ENCODE measurements around the gene FARS2. TPM values are rescaled to one million over a fixed set of nuclear protein-coding genes. Genes with fewer than 3 reads are reported as not detected.

FARS2 gene
- total and polyA plus RNA-seq, 5 experiments from 2014 or later: 13.6 to 39.1 (median 28.1) TPM

DNA sequence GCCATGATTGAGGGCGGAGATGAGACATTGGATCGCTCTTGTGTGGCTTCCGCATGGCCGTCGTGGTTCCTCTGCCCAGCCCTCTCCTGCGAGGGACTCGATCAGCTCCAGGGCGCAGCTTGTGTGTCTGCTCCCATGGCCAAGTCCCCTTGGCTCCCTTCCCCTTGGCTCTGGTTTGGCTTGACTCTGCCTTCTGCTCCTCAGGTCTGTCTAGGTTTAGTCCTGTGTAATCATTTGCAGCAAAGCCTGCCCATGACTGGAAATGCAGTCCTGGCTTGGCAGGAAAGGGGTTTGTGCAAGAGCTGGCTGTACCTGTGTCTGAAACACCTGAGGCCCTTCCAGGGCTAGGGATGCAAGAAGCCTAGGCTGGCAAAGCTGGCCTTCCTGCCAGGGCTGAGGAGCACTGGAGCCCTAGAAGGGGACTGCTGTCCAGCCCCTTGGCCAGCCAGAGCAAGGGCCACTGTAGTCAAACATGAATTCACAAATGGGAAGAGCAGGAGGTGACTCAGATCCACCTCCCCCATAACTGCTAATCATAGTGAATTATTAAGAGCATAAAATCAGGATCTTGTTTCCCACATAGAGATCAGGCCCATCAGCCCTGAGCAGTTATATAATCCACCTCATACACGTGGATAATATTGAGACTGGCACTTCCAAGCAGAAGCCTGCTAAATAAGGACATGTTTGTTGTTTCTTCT lies 196.8 kb downstream of the FARS2 start:
- ATAC-seq: no peak
- Mint-ChIP-seq H3K36me3 (peaks cover 0 to 20% (median 9%) of the 10 kb centered on the region in 3 donors), H3K9me3 (peaks cover 0 to 5% (median 0%) of the 10 kb centered on the region in 9 donors), H3K27me3 (no peaks in the 10 kb centered on the region), H3K27ac (no peak overlapping the region), H3K4me3 (no peak overlapping the region), H3K4me1 (peaks cover 16 to 29% (median 22%) of the 10 kb centered on the region in 4 donors)
- POLR2A ChIA-PET: no interaction called here
- no peak for DNase-seq

GRCh38 chr6:5459346-5459745 lies 198.0 kb downstream of the FARS2 start:
- POLR2A ChIA-PET: no interaction called here
- Mint-ChIP-seq H3K27ac (peak overlapping the region in 2 of 10 donors; percentile 1 to 37), H3K36me3 (peaks cover 0 to 16% (median 7%) of the 10 kb centered on the region in 3 donors), H3K9me3 (peaks cover 0 to 5% (median 0%) of the 10 kb centered on the region in 9 donors), H3K27me3 (no peaks in the 10 kb centered on the region), H3K4me3 (no peak overlapping the region), H3K4me1 (peaks cover 12 to 29% (median 22%) of the 10 kb centered on the region in 4 donors)
- DNase-seq (no peak), ATAC-seq (no peak)

DNA sequence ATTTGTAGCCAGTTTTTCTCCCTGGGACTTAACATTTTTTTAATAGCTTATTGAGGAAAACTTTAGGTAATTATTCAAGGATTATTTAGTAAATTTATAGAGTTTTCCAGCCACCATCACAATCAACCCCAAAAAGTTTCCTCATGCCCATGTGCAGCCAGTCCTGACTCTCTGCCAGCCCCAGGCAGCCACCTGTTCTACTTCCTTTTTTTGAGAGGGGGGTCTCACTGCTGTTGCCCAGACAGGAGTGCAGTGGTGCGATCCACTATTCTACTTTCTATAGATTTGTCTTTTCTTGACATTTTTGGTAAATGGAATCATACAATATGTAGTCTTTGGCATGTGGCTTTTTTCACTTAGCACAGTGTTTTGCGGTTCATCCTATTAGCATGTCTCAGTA lies 200.1 kb downstream of the FARS2 start:
- Mint-ChIP-seq H3K36me3 (peaks cover 0 to 10% (median 7%) of the 10 kb centered on the region in 3 donors), H3K4me3 (no peak overlapping the region), H3K27me3 (no peaks in the 10 kb centered on the region), H3K9me3 (peaks cover 0 to 5% (median 0%) of the 10 kb centered on the region in 9 donors), H3K27ac (no peak overlapping the region), H3K4me1 (peaks cover 16 to 36% (median 25%) of the 10 kb centered on the region in 4 donors)
- DNase-seq (no peak), ATAC-seq (no peak)
- POLR2A ChIA-PET: no interaction called here

- DNase-seq (no peak), ATAC-seq (no peak)
- POLR2A ChIA-PET: no interaction called here
- Mint-ChIP-seq H3K9me3 (peaks cover 0 to 5% (median 0%) of the 10 kb centered on the region in 9 donors), H3K27ac (no peak overlapping the region), H3K4me3 (no peak overlapping the region), H3K4me1 (peaks cover 14 to 39% (median 27%) of the 10 kb centered on the region in 4 donors), H3K27me3 (no peaks in the 10 kb centered on the region), H3K36me3 (peaks cover 0 to 7% (median 5%) of the 10 kb centered on the region in 3 donors)
These were observed 201.5 kb downstream of the FARS2 start for GRCh38 chr6:5462856-5463255.

DNA sequence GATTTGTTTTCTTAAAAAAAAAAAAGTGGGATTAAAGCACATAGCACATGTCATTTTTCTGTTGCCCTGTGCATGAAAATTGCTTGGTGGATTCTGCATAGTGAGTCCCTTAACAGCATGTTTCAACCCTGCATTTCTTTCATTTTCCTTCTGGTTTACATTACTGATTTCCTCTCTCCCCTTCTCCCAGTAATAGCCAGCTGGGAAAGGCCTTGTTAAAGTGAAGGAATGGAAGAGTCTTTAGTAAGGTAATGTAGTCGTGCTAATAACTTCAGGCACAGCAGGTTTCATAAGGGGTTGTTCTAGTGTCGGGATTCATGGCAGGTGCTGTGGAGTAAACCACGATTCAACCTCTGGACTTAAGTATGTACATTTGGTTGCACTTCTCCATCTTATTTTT lies 202.4 kb downstream of the FARS2 start:
- H3K27me3 Mint-ChIP-seq: no peaks in the 10 kb centered on the region

DNA sequence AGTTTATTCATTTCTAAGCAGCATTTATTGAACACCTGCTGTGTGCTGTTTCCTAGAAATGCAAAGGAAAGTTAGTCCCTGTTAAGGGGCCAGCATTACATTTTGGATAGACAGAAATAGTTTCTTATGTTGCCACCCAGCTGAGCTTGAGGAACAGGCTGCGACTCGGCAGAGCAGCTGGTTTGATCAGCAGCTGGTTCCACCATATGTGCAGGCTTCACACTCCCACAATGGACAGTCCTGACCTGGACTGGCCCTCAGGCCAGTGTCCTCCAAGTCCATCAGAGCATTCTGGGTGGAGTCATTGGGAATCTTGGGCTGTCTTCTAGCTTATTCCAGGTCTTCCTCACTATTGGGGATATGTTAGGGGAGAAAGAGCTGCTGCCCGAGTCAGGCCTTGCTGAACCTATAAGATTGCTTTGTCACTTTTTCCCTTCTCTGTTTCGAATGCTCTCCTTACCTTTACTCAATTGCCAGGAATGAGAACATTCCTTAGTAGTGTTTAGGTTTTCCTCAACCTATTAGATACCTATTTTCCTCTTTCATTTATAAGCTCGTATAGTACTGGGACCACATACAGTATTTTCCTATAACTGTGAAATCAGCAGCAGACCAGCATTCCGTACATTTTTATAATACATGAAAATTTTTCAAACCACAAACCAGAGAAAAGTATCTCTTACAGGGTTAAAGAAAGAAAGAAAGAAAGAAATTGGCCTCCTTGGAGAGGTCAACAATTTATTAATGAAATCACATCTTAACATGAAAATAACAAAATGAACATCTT lies 203.0 kb downstream of the FARS2 start:
- H3K27me3 Mint-ChIP-seq: no peaks in the 10 kb centered on the region
- H3K36me3 Mint-ChIP-seq: peaks cover 0 to 7% (median 6%) of the 10 kb centered on the region in 3 donors
- H3K4me1 Mint-ChIP-seq: peaks cover 10 to 29% (median 21%) of the 10 kb centered on the region in 4 donors
- no peak overlapping the region for H3K4me3 Mint-ChIP-seq
- H3K27ac Mint-ChIP-seq: no peak overlapping the region
- POLR2A ChIA-PET: no interaction called here
- ATAC-seq (no peak), DNase-seq (no peak)
- H3K9me3 Mint-ChIP-seq: peaks cover 0 to 5% (median 0%) of the 10 kb centered on the region in 9 donors

More for the DNA sequence above, 202.4 kb downstream of the FARS2 start:
- Mint-ChIP-seq H3K4me3 (no peak overlapping the region), H3K9me3 (peaks cover 0 to 5% (median 0%) of the 10 kb centered on the region in 9 donors), H3K27ac (no peak overlapping the region), H3K4me1 (peaks cover 11 to 31% (median 22%) of the 10 kb centered on the region in 4 donors), H3K36me3 (peaks cover 0 to 7% (median 3%) of the 10 kb centered on the region in 3 donors)
- POLR2A ChIA-PET: no interaction called here
- DNase-seq (no peak), ATAC-seq (no peak)

DNA sequence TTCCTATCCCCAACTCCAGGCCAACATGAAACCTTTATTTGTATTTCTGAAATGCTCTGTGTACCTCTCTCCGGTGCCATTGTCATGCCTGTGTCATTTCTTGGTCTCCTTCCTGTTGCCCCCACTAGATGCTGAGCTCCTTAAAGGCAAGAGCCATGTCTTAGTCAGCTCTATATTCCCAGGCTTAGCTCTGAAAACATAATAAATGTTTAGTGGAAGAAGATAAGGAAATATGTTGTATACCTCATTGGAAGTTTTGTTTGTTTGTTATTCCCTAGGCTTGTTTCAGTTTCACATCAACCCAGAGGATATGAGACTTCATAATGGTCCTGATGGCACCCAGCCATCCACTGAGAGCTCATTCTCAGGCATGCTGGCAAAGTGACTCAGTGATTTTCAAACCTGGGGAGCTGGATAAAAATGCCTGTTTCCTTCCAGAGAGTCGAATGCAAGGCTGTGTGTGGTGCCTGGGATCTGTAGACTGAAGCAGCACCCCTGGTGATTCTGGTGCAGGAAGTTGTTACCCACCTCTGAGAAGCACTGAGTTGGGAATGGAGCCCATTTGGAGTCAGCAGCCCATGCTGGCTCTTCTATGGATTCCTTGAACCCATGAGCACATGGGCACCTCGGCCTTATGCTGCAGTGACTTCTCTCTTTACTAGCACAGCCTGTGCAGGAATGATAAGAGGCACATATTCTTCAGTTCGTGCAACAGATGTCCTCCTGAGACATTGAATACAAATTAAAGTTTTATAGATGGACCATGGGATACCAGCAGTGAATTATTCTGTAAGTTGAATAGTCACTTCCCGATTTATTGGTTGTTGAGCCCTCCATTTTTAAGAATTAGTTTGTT lies 205.2 kb downstream of the FARS2 start:
- Mint-ChIP-seq H3K27me3 (no peaks in the 10 kb centered on the region), H3K36me3 (peaks cover 0 to 5% (median 0%) of the 10 kb centered on the region in 3 donors), H3K4me1 (peaks cover 3 to 14% (median 7%) of the 10 kb centered on the region in 4 donors), H3K9me3 (peaks cover 0 to 3% (median 0%) of the 10 kb centered on the region in 9 donors), H3K27ac (peak overlapping the region in 2 of 10 donors; percentile 1 to 67), H3K4me3 (no peak overlapping the region)
- POLR2A ChIA-PET: no interaction called here
- DNase-seq (no peak), ATAC-seq (no peak)

DNA sequence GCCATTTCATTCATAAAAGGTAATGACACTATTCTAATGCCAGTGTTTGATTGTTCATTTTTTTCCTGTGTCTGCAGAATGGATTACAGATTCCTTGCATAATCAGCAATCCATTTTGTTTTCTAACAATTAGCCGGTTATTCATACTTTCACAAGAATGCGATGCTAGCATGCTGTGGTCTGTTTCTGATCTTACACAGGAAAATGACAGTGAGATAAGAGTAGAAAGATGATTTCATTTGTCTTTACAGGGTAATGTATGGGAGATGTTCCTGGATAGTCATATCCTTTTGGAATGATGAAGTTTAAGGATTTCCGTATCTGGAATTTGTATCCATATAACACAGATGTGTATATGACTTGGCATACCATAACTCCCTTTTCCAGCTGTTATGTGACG lies 207.3 kb downstream of the FARS2 start:
- POLR2A ChIA-PET: no interaction called here
- Mint-ChIP-seq H3K4me1 (peaks cover 3 to 14% (median 7%) of the 10 kb centered on the region in 4 donors), H3K4me3 (no peak overlapping the region), H3K36me3 (peaks cover 0 to 5% (median 0%) of the 10 kb centered on the region in 3 donors), H3K27ac (no peak overlapping the region), H3K27me3 (no peaks in the 10 kb centered on the region), H3K9me3 (no peaks in the 10 kb centered on the region)
- no peak for ATAC-seq
- no peak for DNase-seq

GRCh38 chr6:5469101-5469846 lies 208.0 kb downstream of the FARS2 start:
- Mint-ChIP-seq H3K36me3 (peaks cover 0 to 5% (median 0%) of the 10 kb centered on the region in 3 donors), H3K27ac (no peak overlapping the region), H3K9me3 (no peaks in the 10 kb centered on the region), H3K27me3 (no peaks in the 10 kb centered on the region), H3K4me3 (no peak overlapping the region), H3K4me1 (peaks cover 3 to 14% (median 7%) of the 10 kb centered on the region in 4 donors)
- POLR2A ChIA-PET: no interaction called here
- no peak for ATAC-seq
- no peak for DNase-seq

- Mint-ChIP-seq H3K4me3 (no peak overlapping the region), H3K36me3 (peaks cover 0 to 5% (median 0%) of the 10 kb centered on the region in 3 donors), H3K4me1 (peaks cover 3 to 24% (median 10%) of the 10 kb centered on the region in 4 donors), H3K27me3 (no peaks in the 10 kb centered on the region), H3K27ac (no peak overlapping the region), H3K9me3 (no peaks in the 10 kb centered on the region)
- POLR2A ChIA-PET: interaction anchor here (0.7 to 1.1 kb wide), 3 partner anchors 194 to 316 kb away, joined by 3 to 4 read pairs (median 3); no protein-coding TSS in a partner anchor
- DNase-seq: peak; percentile 16 to 81 (median 58)
- ATAC-seq: peak; percentile 81 to 93
These were observed 209.7 kb downstream of the FARS2 start for GRCh38 chr6:5471044-5471443.

GRCh38 chr6:5471637-5472398 lies 210.5 kb downstream of the FARS2 start:
- POLR2A ChIA-PET: interaction anchor here (0.7 to 1.1 kb wide), 3 partner anchors 193 to 315 kb away, joined by 3 to 4 read pairs (median 3); no protein-coding TSS in a partner anchor
- peaks cover 0 to 7% (median 2%) of the 10 kb centered on the region in 3 donors for H3K36me3 Mint-ChIP-seq

More at GRCh38 chr6:5471637-5472398, 210.5 kb downstream of the FARS2 start:
- H3K4me3 Mint-ChIP-seq: no peak overlapping the region
- H3K9me3 Mint-ChIP-seq: no peaks in the 10 kb centered on the region
- H3K27ac Mint-ChIP-seq: no peak overlapping the region
- DNase-seq (no peak), ATAC-seq (no peak)
- H3K4me1 Mint-ChIP-seq: peaks cover 3 to 22% (median 10%) of the 10 kb centered on the region in 4 donors
- no peaks in the 10 kb centered on the region for H3K27me3 Mint-ChIP-seq

Data from naive thymus-derived CD8-positive, alpha-beta T cell (primary cell).